Dendritic cell treated with granulocyte-macrophage colony-stimulating factor and Interleukin-4, amounts not matched to agents 40 ng/mL and 50 ng/mL, for 4 days (primary cell): Measurements from ENCODE around the gene SNX24.

Source experiments
- H3K27ac Mint-ChIP-seq: one replicate; pipeline ENCODE4 v1.8.0; 2022; ENCODE audit warnings: mild to moderate bottlenecking, mixed read lengths
- H3K27me3 Mint-ChIP-seq: one replicate; pipeline ENCODE4 v1.8.0; 2022; ENCODE audit warnings: mild to moderate bottlenecking, mixed read lengths
- H3K36me3 Mint-ChIP-seq: one replicate; pipeline ENCODE4 v1.8.0; 2022; ENCODE audit warnings: low read depth, mixed read lengths
- H3K4me1 Mint-ChIP-seq: one replicate; pipeline ENCODE4 v1.8.0; 2022; ENCODE audit warnings: low read depth, mixed read lengths
- H3K4me3 Mint-ChIP-seq: one replicate; pipeline ENCODE4 v1.8.0; 2022; ENCODE audit warnings: mild to moderate bottlenecking, moderate library complexity, mixed read lengths
- H3K9me3 Mint-ChIP-seq: one replicate; pipeline ENCODE4 v1.8.0; 2022; ENCODE audit warnings: mixed read lengths
- intact Hi-C: fragments of 100-400 bp; cut with micrococcal nuclease; formaldehyde crosslinking; loops from one replicate; pipeline ENCODE4 v1.15.0; 2022

The SNX24 gene

GRCh38 chr5:122942164-122942914 lies 96.9 kb downstream of the SNX24 start:
- H3K27ac Mint-ChIP-seq = no peak overlapping the region
- intact Hi-C loops = no loop called here
- H3K36me3 Mint-ChIP-seq = peaks cover 45% of the 10 kb centered on the region
- H3K4me3 Mint-ChIP-seq = no peak overlapping the region
- H3K27me3 Mint-ChIP-seq = no peaks in the 10 kb centered on the region
- peaks cover 23% of the 10 kb centered on the region for H3K4me1 Mint-ChIP-seq
- no peaks in the 10 kb centered on the region for H3K9me3 Mint-ChIP-seq

GRCh38 chr5:122943050-122943698 lies 97.8 kb downstream of the SNX24 start:
- Mint-ChIP-seq H3K4me3 (no peak overlapping the region), H3K4me1 (peaks cover 23% of the 10 kb centered on the region), H3K27me3 (no peaks in the 10 kb centered on the region), H3K9me3 (no peaks in the 10 kb centered on the region), H3K27ac (no peak overlapping the region), H3K36me3 (peaks cover 53% of the 10 kb centered on the region)
- intact Hi-C loops = no loop called here

GRCh38 chr5:122944051-122944450 lies 98.6 kb downstream of the SNX24 start:
- Mint-ChIP-seq H3K27me3 (no peaks in the 10 kb centered on the region), H3K36me3 (peaks cover 58% of the 10 kb centered on the region), H3K27ac (no peak overlapping the region), H3K4me1 (peaks cover 23% of the 10 kb centered on the region), H3K9me3 (no peaks in the 10 kb centered on the region), H3K4me3 (no peak overlapping the region)
- intact Hi-C loops = no loop called here

GRCh38 chr5:122947372-122947771 lies 102.0 kb downstream of the SNX24 start:
- peaks cover 50% of the 10 kb centered on the region for H3K36me3 Mint-ChIP-seq
- H3K9me3 Mint-ChIP-seq = no peaks in the 10 kb centered on the region
- no peak overlapping the region for H3K4me3 Mint-ChIP-seq
- intact Hi-C loops = no loop called here
- H3K27ac Mint-ChIP-seq = no peak overlapping the region
- no peaks in the 10 kb centered on the region for H3K27me3 Mint-ChIP-seq
- H3K4me1 Mint-ChIP-seq = peaks cover 15% of the 10 kb centered on the region

GRCh38 chr5:122947772-122948171 lies 102.4 kb downstream of the SNX24 start:
- H3K27ac Mint-ChIP-seq = no peak overlapping the region
- no peaks in the 10 kb centered on the region for H3K9me3 Mint-ChIP-seq
- H3K4me1 Mint-ChIP-seq = peaks cover 12% of the 10 kb centered on the region
- H3K4me3 Mint-ChIP-seq = no peak overlapping the region
- intact Hi-C loops = no loop called here
- H3K36me3 Mint-ChIP-seq = peaks cover 50% of the 10 kb centered on the region
- no peaks in the 10 kb centered on the region for H3K27me3 Mint-ChIP-seq

- Mint-ChIP-seq H3K27ac (no peak overlapping the region), H3K27me3 (no peaks in the 10 kb centered on the region), H3K4me1 (peaks cover 7% of the 10 kb centered on the region), H3K4me3 (no peak overlapping the region), H3K36me3 (peaks cover 46% of the 10 kb centered on the region), H3K9me3 (no peaks in the 10 kb centered on the region)
- intact Hi-C loops = no loop called here
These were observed 102.9 kb downstream of the SNX24 start for GRCh38 chr5:122948319-122948718.

- Mint-ChIP-seq H3K9me3 (peaks cover 6% of the 10 kb centered on the region), H3K36me3 (peaks cover 44% of the 10 kb centered on the region), H3K27ac (no peak overlapping the region), H3K4me3 (no peak overlapping the region), H3K27me3 (no peaks in the 10 kb centered on the region), H3K4me1 (no peaks in the 10 kb centered on the region)
- intact Hi-C loops = no loop called here
These were observed 106.2 kb downstream of the SNX24 start for GRCh38 chr5:122951658-122952057.

- H3K4me1 Mint-ChIP-seq = no peaks in the 10 kb centered on the region
- H3K9me3 Mint-ChIP-seq = peaks cover 10% of the 10 kb centered on the region
- peaks cover 27% of the 10 kb centered on the region for H3K36me3 Mint-ChIP-seq
- intact Hi-C loops = no loop called here
- no peaks in the 10 kb centered on the region for H3K27me3 Mint-ChIP-seq
- no peak overlapping the region for H3K4me3 Mint-ChIP-seq
- no peak overlapping the region for H3K27ac Mint-ChIP-seq
These were observed 109.3 kb downstream of the SNX24 start for GRCh38 chr5:122954719-122955118.

- Mint-ChIP-seq H3K36me3 (peaks cover 16% of the 10 kb centered on the region), H3K4me3 (no peak overlapping the region)
These were observed 112.0 kb downstream of the SNX24 start for GRCh38 chr5:122957457-122957856.

GRCh38 chr5:122959740-122960445 lies 114.5 kb downstream of the SNX24 start:
- Mint-ChIP-seq H3K36me3 (peaks cover 16% of the 10 kb centered on the region), H3K27me3 (no peaks in the 10 kb centered on the region), H3K9me3 (peaks cover 10% of the 10 kb centered on the region), H3K4me1 (no peaks in the 10 kb centered on the region), H3K27ac (no peak overlapping the region), H3K4me3 (no peak overlapping the region)
- intact Hi-C loops = no loop called here

More at GRCh38 chr5:122957457-122957856, 112.0 kb downstream of the SNX24 start:
- Mint-ChIP-seq H3K4me1 (no peaks in the 10 kb centered on the region), H3K27ac (no peak overlapping the region), H3K9me3 (peaks cover 10% of the 10 kb centered on the region), H3K27me3 (no peaks in the 10 kb centered on the region)
- intact Hi-C loops = no loop called here

GRCh38 chr5:122963305-122963704 lies 117.9 kb downstream of the SNX24 start:
- Mint-ChIP-seq H3K36me3 (peaks cover 8% of the 10 kb centered on the region), H3K4me3 (no peak overlapping the region), H3K9me3 (no peaks in the 10 kb centered on the region), H3K27me3 (no peaks in the 10 kb centered on the region), H3K4me1 (no peaks in the 10 kb centered on the region), H3K27ac (no peak overlapping the region)
- intact Hi-C loops = no loop called here

GRCh38 chr5:122965111-122965510 lies 119.7 kb downstream of the SNX24 start:
- Mint-ChIP-seq H3K27me3 (no peaks in the 10 kb centered on the region), H3K9me3 (no peaks in the 10 kb centered on the region), H3K27ac (no peak overlapping the region), H3K4me3 (no peak overlapping the region), H3K36me3 (peaks cover 18% of the 10 kb centered on the region), H3K4me1 (no peaks in the 10 kb centered on the region)
- intact Hi-C loops = no loop called here

- no peak overlapping the region for H3K4me3 Mint-ChIP-seq
These were observed 121.7 kb downstream of the SNX24 start for GRCh38 chr5:122967085-122967484.

GRCh38 chr5:122967625-122968024 lies 122.2 kb downstream of the SNX24 start:
- Mint-ChIP-seq H3K9me3 (no peaks in the 10 kb centered on the region), H3K27ac (no peak overlapping the region), H3K36me3 (peaks cover 30% of the 10 kb centered on the region), H3K27me3 (no peaks in the 10 kb centered on the region), H3K4me3 (no peak overlapping the region), H3K4me1 (no peaks in the 10 kb centered on the region)
- intact Hi-C loops = no loop called here

More at GRCh38 chr5:122967085-122967484, 121.7 kb downstream of the SNX24 start:
- intact Hi-C loops = no loop called here
- no peaks in the 10 kb centered on the region for H3K9me3 Mint-ChIP-seq
- H3K4me1 Mint-ChIP-seq = no peaks in the 10 kb centered on the region
- H3K27ac Mint-ChIP-seq = no peak overlapping the region
- H3K27me3 Mint-ChIP-seq = no peaks in the 10 kb centered on the region
- H3K36me3 Mint-ChIP-seq = peaks cover 30% of the 10 kb centered on the region
